ENCODE data around the gene NSD1.

Gene NSD1

DNA sequence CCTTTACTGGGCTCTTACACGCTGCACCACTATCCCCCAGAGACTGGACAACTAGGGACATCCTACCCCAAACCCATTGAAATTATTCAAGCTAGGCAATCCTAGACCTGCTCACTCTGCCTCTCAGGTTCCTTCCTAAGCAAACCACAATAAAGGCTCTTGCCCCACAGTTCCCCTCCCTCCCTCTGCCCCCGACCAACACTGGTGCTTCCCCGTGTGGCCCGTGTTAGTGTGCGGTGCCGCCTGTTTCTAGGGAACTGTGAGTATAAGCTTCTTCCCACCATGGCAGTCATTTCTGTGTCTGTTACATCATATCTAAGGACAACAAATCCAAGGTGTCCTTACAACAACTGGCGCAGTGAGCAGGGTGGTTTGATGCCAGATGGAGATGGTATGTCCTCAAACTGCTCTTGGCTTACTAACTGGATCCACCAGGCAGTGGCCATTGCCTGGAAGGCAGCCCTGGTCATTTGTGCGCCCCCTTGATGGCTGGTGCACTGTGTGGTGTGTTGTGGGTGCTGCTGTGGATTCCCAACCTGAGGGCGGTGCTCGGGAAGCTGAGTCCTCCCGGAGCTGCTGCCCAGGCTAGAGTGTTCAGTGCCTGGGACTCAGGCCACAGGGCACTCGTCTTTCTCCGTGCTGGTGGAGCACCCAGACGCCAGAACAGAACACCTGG, 186.5 kb downstream of the NSD1 start:
- FAIRE-seq (no peak), DNase-seq (ENCODE audit: low spot score) (no peak)

DNA sequence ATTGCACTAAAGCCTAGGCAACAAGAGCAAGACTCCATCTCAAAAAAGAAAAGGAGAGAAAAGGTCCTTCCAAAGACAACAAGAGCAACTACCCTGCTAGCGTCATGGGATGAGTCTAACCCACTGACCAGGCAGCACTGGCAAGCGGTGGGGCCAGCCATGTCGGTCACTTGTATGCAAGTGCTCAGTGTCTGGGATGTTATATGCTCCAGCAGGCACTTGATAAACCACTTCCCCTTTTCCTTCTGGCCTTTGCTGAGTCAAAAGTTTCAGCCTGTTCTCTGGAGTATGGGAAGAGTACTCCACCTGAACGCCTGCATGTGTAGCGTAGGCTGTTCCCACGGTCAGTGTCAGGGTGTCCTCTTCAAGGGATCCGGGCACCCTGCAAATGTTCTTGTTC, 187.3 kb downstream of the NSD1 start:
- FAIRE-seq, result no peak
- DNase-seq (ENCODE audit: low spot score), result no peak

DNA sequence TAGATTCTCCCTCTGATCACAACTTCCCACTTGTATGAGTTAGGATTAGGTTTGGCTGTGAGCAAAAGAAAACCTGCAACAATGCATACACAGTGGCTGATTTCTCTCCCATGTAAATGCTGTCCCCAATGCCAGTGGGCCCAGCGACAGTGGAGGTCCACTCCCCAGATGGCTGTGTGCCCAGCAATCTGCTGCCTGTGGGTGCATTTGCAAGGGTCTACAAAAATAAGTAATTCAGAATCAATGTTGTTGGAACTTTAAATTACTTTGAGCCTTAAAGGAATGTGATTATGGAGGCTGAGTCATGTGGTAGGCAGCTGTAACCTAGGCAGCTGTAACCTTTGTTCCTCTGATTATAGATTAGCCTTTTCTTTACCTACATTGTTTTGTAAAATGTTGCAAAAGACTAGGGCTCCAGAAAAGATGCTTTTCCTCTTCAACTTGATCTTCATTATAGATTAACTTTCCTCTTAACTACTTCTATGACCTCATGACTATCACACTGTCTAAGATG, 192.4 kb downstream of the NSD1 start:
- FAIRE-seq (no peak), DNase-seq (ENCODE audit: low spot score) (no peak)

DNA sequence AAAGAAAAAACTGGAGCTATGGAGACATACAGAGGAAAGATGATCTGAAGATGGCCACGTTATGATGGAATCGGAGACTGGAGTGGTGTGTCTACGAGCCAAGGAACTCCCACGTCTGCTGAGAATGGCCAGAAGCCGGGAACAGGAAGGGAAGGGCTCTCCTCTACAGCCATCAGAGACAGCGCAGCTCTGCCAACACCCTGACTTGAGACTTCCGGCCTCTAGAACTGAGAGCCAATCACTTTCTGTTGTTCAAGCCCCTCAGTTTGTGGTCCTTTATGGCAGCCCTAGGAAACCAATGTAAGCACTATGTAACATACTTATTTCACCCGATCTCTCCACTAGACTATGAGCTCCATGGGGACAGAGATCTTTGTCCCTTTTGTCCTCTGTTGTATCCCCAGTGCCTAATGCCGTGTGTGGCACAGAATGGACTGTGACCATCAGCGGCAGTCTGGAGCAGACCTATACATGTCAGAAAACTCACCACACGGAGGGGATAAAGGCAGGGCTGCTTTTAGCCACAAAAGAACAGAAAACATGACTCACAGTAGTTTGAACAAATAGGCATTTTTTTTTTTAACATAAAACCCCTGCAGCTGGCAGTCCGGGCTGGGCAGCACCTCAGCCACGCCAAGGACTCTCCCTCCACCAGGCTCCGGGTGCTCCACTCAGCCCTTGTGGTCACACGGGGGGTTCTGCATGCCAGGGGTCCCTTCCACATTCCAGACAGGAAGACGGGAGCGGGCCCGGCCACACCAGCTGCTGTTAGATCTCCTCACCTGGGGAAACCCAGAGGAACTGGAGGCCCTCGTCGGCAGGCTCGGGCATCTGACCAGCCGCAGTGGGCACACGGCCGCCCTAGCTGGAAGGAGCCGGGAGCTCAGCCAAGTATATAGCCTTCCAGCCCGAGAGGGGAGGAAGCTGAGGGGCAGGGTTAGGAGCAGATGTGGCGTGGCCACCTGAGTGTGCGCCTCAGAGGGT, 194.3 kb downstream of the NSD1 start:
- FAIRE-seq (peak; percentile 42), DNase-seq (ENCODE audit: low spot score) (peak; percentile 66)

DNA sequence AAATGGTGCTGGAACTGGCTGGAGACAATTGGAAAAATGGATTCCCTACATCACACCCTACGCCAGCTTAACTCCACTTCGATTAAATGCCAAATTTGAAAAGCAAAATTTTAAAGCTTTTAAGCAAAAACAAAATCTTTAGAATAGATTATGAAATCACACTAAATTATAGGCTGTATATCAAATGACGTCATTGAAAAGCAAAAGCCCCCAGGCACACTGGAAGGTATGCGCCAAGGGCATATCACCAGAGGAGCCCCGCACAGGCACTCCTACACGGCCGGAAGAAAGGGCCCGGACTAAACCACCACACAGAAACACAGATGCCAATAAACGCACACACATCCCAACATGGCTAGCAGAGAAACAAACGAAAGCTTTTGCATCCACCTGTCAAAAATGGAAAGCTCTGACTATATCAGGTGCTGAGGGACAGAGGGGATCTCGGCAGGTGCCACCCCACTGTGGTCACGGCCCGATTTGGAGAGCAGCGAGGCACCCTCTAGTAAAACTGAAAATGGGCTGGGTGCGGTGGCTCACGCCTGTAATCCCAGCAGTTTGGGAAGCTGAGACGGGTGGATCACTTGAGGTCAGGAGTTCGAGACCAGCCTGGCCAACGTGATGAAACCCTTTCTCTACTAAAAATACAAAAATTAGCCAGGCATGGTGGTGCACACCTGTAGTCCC, 195.1 kb downstream of the NSD1 start:
- FAIRE-seq (no peak), DNase-seq (ENCODE audit: low spot score) (no peak)

DNA sequence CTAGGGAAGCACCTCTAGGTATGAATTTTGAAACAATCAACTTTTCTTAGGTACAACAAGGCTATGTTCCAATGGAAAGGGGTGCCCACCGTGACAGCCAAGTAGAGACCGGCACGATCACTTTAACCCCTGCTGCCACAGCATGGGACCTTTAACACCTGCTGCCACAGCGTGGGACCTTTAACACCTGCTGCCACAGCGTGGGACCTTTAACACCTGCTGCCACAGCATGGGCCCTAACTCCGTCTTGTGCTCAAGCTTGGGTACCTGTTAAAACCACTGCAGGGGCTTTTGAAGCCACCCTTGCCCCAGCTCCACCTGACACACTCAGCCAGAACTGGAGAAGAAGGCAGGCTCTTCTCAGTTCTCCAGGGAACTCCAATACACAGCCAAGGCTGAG, 196.3 kb downstream of the NSD1 start:
- FAIRE-seq (no peak), DNase-seq (ENCODE audit: low spot score) (no peak)

DNA sequence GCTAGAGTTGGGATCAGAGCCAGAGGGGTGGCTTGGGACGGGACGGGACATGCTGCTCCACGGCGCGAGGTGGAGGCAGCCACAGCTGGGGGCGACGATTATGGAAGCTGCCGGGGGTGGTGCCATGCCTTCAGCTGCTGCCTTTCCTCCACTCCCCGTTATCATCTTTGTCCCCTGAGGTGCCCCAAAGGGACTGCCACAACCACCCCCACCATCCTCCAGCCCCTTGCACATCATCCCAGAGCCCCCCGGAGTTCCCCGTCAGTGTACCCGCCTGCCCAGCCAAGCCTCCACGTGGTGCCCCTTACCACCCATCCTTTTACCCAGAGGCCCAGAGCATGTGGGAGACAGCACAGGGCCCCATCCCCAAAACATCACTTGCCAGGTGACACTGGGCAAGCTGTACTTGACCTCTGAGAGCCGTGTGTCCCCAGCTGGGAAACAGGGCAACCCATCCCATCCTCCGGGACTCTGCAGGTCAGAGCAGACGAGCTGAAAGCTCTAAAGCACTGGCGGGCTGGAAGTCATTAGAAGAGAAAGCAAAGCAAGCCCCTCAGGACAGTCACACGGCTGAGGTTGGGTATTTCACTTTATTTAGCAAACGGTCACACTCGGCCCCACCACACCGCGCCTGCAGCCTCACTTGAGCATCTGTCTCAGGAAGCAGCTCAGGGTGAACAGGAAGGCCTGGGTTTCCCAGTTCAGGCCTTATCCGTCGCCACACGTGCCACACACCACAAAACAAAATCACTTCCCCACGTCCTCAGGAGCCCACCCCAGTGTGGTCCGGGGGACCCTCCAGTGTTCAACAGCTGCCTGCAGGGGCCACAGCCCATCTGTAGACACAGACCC, 197.6 kb downstream of the NSD1 start:
- DNase-seq (ENCODE audit: low spot score) (no peak), FAIRE-seq (no peak)

DNA sequence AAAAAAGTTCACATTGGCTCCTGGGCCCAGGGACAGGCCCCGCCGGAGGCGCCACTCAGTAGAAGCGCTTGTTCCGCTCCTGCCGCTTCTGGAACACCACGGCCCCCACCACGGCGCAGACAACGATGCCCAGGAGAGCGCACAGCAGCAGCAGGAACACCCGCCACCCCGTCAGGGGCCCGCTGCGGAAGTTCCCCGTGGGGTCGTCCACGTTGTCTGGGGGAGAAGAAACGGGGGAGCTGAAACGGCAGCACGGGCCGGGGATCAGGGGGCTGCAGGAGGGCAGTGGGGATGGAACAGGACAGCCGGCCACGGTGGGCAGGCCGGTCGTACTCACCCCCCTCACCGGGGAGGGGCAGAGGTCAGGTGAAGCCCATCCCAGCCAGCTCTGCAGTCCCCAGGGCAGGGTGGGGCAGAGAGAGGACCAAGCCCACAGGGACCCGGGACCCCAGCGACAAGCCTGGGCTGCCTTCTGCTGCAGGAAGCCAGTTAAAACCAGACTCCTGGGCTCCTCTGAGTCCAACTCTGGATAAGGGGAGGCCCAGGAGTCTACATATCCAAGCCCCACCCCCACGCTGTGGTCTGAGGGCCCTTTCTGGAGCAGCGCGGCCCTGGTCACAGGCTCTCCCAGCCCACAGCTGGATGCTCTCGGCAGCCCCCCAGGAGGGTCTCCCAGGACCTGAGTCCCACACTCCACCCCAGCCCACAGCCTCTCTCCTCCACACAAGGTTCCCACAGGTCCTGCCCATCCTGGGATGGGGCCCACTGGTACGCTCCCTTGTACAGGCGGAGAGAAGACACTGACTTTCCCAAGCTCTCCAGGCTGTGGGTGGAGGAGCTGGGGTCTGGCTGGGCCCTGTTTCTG, 198.7 kb downstream of the NSD1 start:
- FAIRE-seq, result no peak
- DNase-seq (ENCODE audit: low spot score), result no peak

DNA sequence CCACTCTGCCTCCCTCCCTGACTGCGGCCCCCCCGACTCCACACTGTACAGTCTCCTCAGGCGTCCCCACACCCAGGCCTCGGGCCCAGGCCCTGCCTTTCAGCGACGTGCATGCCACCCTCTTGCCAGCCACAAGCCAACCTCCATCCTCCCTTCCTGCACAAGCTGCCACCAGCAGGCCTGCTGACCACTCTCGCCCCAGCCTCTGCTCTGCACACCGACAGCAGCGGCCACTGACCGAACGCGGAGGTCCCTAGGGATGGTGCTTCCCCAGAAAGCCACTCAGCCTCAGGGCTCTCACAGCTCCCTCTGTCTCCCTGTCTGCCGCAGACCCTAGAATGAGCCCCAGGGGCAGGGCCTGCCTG, 199.3 kb downstream of the NSD1 start:
- DNase-seq (ENCODE audit: low spot score) (no peak), FAIRE-seq (no peak)

DNA sequence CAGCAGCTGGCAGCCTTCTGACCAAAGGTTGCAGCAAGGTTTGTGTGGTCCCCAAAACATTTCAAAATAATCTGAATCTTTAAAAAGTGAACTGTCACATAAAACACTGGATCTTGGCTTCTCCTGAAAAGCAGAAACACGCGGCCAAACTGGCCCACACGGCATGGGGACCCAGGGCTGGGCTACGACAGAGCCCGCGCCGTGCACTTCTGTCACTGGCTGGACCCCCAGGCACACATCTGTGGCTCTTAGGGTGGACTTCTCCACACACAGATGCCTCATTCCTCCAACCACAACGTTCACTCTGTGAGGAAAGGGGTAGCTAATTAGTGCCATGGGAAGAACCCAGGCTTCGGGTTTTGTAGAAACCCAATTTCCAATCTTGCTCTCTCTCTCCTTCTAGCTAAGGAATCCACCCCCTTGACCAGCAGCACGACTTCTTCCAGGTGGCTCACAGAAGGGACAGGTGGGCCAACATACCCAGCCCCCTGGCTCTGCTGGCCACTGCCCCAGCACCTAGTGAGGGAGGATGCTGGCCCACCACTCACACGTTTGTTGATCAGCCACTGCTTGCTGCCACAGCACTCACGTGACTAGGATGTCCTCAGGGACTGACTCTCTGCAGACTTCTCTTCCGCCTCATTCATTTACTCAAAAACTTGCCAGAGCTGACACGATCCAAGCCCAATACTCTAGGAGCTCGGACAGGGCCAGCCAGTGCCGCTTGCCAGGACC, 200.0 kb downstream of the NSD1 start:
- DNase-seq (ENCODE audit: low spot score) (no peak), FAIRE-seq (no peak)

DNA sequence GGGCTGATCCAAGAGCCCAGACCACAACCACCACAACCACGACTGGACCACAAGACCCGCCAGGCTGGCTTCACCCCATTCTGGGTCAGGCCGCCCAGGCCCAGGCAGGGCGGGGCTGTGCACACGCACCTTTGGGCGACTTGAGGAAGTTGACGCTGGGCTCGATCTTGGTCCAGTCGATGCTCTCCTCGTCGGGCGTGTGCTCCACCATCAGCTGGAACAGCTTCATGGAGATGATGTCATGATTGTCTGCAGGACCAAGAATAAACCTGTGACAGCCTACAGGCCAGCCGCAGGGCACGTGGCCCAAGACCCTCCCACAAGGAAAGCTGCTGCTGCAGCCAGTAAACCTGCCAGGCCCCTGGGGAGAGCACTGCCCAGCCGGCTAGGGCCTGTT, 200.6 kb downstream of the NSD1 start:
- FAIRE-seq (no peak), DNase-seq (ENCODE audit: low spot score) (no peak)

DNA sequence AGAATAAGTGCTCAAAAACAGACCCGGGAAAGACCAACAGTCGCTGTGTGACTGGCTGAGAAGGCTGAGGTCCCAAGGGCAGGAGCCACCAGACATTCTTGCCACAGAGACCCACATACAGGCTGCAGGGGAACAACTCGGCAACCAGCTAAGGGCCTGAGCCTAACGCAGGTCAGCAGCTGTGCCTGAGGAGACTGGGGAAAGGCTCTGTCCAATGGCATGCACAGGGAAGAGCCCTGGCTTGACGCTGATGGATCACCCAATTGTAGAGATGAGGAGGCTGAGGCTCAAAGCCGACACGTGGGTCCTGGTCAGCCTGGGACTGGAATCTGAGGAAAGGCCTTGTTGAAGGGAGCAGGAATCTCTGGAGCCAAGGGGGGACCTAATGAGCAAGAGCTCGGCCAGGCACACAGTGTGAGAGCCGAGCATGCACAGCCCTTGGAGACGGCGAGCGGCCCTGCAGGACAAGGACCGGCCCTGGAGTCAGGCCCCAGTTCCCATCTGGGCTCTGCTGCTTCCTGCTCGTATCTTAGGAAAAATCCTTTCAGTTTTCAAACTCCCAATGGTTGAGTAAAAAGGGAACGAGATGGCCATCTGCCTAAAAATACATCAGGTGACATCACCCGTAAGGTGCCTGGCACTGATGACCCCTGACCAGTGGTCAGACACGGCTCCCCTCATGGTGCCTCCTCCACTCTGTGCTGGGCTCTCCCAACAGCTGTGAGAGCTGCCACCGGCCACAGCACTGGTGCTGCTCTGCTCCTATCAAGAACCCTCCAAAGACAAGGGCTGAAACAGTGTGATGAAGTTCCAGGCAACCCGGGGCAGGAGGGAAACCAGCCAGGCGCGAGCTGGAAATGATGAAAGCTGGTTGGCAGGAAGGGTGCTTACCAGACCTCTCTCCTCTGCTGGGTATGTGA, 201.5 kb downstream of the NSD1 start:
- no peak for FAIRE-seq

DNA sequence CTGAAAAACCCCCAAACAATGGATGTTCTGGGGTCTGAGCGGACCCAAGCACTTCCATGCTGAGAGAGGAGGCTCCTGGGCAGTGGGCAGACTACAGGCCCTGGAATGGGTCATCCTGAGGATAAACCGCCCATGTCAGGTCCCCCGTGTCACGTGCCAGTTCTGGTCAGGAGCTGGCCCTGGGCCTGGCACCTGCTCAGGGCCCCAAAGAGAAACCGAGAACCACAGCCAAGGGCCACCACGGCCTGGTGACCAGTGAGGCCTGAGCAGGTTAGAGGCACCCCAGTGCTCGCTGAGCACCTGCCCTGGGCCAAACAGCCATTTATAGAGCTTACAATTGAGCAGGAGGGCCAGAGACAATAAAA, 202.1 kb downstream of the NSD1 start:
- FAIRE-seq, result no peak
- DNase-seq (ENCODE audit: low spot score), result no peak

More for the DNA sequence above, 201.5 kb downstream of the NSD1 start:
- no peak for DNase-seq (ENCODE audit: low spot score)

DNA sequence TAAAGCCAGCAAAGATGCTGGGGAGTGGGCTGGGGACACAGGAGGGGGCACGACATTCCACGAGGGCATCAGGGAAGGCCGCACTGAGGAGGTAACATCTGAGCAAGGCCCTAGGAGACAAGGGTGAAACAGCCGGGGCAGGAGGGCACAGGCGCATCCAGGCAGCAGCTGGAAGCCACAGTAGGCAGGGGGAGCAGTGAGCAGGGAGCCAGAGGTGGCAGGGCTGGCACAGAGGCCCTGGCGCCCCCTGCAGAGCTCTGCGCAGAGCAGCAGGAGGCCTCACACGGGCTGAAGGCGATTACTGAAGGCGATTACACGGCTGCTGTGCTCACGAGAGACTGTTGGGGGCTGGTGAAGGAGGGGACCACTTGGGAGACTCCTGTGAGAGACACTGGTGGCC, 202.5 kb downstream of the NSD1 start:
- DNase-seq (ENCODE audit: low spot score) (peak; percentile 25), FAIRE-seq (no peak)

DNA sequence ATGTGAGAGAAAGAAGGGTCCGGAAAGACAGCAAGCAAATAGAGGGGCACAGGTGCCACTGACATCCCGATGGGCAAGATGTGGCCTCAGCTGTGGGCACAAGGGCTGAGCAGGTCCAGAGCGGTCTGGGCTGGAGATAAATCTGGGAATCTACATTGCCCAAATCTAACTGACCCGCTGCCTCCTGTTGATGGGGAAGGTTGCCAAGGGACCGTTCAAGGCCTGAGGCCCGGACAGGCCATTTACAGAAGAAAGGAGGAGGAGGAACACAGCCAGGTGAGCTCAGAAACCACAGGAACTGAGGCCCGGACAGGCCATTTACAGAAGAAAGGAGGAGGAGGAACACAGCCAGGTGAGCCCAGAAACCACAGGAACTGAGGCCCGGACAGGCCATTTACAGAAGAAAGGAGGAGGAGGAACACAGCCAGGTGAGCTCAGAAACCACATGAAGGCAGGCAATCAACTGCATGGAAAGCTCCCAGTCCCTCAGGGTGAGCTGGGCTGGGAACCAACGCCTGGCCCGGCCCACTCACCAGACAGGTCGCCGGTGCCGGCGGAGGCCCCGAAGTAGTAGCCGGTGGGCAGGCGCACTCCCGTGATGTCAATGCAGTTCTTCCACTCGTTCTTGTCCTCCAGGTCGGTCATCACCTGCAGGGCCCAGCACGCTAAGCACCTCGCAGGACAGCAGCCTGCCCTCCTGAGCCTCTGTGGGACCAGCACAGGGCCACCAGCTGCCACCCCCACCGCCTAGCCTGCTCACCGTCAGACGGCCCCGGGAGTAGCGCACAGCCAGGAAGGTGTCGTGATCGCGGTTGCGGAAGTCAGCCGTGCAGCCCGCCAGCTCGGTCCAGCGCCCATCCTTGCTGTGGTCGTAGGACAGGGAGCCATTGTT, 203.3 kb downstream of the NSD1 start:
- FAIRE-seq, result no peak
- no peak for DNase-seq (ENCODE audit: low spot score)

DNA sequence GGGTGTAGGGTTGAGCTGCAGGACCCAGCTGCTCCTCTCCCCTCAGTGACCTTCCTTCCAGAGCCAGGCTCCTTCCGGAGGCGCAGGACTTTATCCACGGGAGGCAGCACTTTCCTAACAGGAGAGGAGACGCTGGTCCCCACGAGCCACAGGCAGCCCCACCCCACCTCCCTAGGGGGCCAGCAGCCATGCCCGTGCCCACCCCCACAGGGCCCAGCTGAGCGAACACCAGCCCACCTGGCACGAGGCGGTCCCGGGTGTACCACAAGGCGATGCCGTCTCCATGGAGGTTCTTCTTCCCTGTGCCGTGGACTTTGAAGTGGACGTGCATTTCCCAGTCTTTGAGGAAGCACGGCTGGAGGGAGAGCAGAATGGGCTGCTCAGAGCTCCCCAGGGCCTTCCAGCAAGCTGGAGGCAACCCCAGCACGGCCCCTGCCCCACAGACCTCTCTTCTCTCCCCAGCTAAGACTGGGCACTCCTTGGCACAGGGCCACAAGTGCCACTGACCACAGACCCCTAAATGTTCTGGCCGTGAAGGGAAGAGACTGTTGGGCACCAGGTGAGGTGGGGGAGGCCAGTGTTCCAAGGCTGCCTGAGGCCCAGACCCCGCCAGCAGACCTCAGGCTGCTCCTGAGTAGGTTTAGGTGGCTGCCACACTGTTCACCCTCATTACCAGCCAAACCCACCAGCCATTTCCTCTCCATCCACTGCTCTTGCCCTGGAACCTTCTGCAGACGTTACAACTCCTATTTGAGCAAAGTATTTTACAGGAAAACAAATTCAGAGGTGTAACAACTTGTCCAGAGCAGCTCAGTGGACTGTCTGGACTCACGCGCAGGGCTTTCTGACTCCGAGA, 204.9 kb downstream of the NSD1 start:
- DNase-seq (ENCODE audit: low spot score) (no peak), FAIRE-seq (no peak)

Data from urothelium cell line (cell line).